CD4-positive, alpha-beta memory T cell (primary cell): ENCODE measurements around the gene CCDC92. TPM values are rescaled to one million over a fixed set of nuclear protein-coding genes. Genes with fewer than 3 reads are reported as not detected.

ENCODE experiments used
- CTCF ChIA-PET: fragments of 350-600 bp; sonication (Branson Sonifier 250); formaldehyde crosslinking; loops from one replicate; lab custom pipeline; 2021; ENCODE audit warnings: inconsistent platforms; ENCODE audit not compliant: partially characterized antibody; lab: Charles Lee
- POLR2A ChIA-PET: fragments of 350-600 bp; sonication (Branson Sonifier 250); formaldehyde crosslinking; loops from one replicate; lab custom pipeline; 2021; ENCODE audit not compliant: partially characterized antibody; lab: Charles Lee
- DNase-seq, 5 donors: peaks; one replicate each; pipeline versions ENCODE4 v3.0.0 to v3.0.0-alpha.2; 2020 to 2022; ENCODE audit warnings: mixed read lengths in 1 of 5
- H3K27ac ChIP-seq: one replicate; pipeline ENCODE4 v1.7.0; 2013; ENCODE audit warnings: low read depth, low read length
- H3K27me3 ChIP-seq: 2 replicates; pipeline ENCODE4 v1.7.0; 2013; ENCODE audit warnings: mild to moderate bottlenecking, low read length, moderate library complexity; ENCODE audit not compliant: insufficient read depth
- H3K36me3 ChIP-seq: 2 replicates; pipeline ENCODE4 v1.7.0; 2013; ENCODE audit warnings: mild to moderate bottlenecking, low read length, moderate library complexity; ENCODE audit not compliant: insufficient read depth
- H3K4me1 ChIP-seq: 2 replicates; pipeline ENCODE4 v1.7.0; 2013; ENCODE audit warnings: mild to moderate bottlenecking, low read length, moderate library complexity; ENCODE audit not compliant: insufficient read depth
- H3K4me3 ChIP-seq, 2 donors: one replicate each; pipeline ENCODE4 v1.7.0; 2013; ENCODE audit warnings: low read length in 2 of 2, mild to moderate bottlenecking in 1 of 2
- H3K9me3 ChIP-seq, 2 donors: one replicate each; pipeline ENCODE4 v1.7.0; 2013; ENCODE audit warnings: low read length in 2 of 2, control low read depth in 1 of 2; ENCODE audit not compliant: control insufficient read depth in 1 of 2
- H3K27ac Mint-ChIP-seq, 7 donors: one replicate each; pipeline ENCODE4 v1.8.0; 2020 to 2021; ENCODE audit warnings: mixed read lengths in 7 of 7, mild to moderate bottlenecking in 6 of 7, inconsistent platforms in 3 of 7, moderate library complexity in 3 of 7
- H3K27me3 Mint-ChIP-seq, 2 donors: one replicate each; pipeline ENCODE4 v1.8.0; 2020 to 2021; ENCODE audit warnings: mixed read lengths in 2 of 2
- H3K36me3 Mint-ChIP-seq, 2 donors: one replicate each; pipeline ENCODE4 v1.8.0; 2020 to 2021; ENCODE audit warnings: mixed read lengths in 2 of 2, inconsistent platforms in 1 of 2, mild to moderate bottlenecking in 1 of 2
- H3K4me1 Mint-ChIP-seq, 4 donors: one replicate each; pipeline ENCODE4 v1.8.0; 2020 to 2021; ENCODE audit warnings: mixed read lengths in 4 of 4, mild to moderate bottlenecking in 1 of 4
- H3K4me3 Mint-ChIP-seq, 8 donors: one replicate each; pipeline ENCODE4 v1.8.0; 2020 to 2021; ENCODE audit warnings: mixed read lengths in 8 of 8, mild to moderate bottlenecking in 7 of 8, moderate library complexity in 6 of 8, inconsistent platforms in 3 of 8
- H3K9me3 Mint-ChIP-seq, 8 donors: one replicate each; pipeline ENCODE4 v1.8.0; 2020 to 2021; ENCODE audit warnings: mixed read lengths in 8 of 8, mild to moderate bottlenecking in 5 of 8, inconsistent platforms in 3 of 8, moderate library complexity in 1 of 8
- intact Hi-C: fragments of 100-400 bp; cut with micrococcal nuclease; formaldehyde crosslinking; loops from one replicate; pipeline ENCODE4 v1.15.1; 2023
- polyA plus RNA-seq, 2 donors: library from polyadenylated mRNA; unstranded; fragments of 300-500 nt; fragmentation: Illumina TruSeq; gene quantifications; one replicate each; pipeline ENCODE4 v1.2.3, GENCODE V29; 2021
- total RNA-seq, 2 experiments: library from RNA; stranded (reverse); gene quantifications; one replicate each; pipeline ENCODE4 v1.2.3, GENCODE V29; 2021

CCDC92 gene
- total and polyA plus RNA-seq, 4 experiments from 2014 or later, result 15.6 to 52.9 (median 33.9) TPM

DNA sequence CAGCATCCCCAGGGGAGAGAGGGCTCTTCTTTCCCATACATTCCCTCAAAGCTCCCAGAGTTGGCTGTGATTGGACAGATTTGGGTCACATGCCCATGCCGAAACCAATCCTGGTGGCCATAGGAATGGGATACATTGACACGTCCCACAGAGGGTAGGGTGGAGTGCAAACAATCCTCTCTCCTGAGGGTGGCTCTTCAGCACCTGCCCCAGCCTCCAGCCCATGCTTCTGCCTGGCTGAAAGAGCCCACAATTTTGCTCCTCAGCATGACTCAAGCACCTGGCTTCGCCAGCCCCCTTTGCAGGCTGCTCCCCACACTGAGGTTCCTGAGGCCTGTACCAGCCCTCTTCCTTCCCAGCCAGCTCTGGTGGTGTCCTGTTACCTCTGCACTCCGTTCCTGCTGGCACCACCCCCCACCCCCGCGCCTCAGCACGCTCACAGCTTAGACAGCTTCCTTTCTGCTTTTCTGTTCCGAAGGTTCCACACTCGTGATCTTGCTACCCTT is 71.7 kb downstream of the CCDC92 start:
- intact Hi-C loops, result no loop called here

GRCh38 chr12:123899368-123899767 is 73.3 kb downstream of the CCDC92 start:
- H3K9me3 ChIP-seq, result no peaks in the 10 kb centered on the region
- no peaks in the 10 kb centered on the region for H3K36me3 Mint-ChIP-seq
- no peak overlapping the region for H3K4me3 Mint-ChIP-seq
- no peak for DNase-seq
- no peaks in the 10 kb centered on the region for H3K36me3 ChIP-seq
- H3K27ac Mint-ChIP-seq, result no peak overlapping the region
- H3K27me3 Mint-ChIP-seq, result peaks cover 13 to 19% of the 10 kb centered on the region in 2 donors
- ChIA-PET POLR2A (no interaction called here), CTCF (interaction anchor here (1.7 kb wide), 1 partner anchor 85 kb away, joined by 5 read pairs; no protein-coding TSS in a partner anchor)
- H3K27ac ChIP-seq, result no peak overlapping the region
- H3K4me1 Mint-ChIP-seq, result peaks cover 0 to 4% (median 3%) of the 10 kb centered on the region in 4 donors
- intact Hi-C loops, result no loop called here
- H3K9me3 Mint-ChIP-seq, result peaks cover 0 to 1% (median 0%) of the 10 kb centered on the region in 8 donors
- H3K27me3 ChIP-seq, result no peaks in the 10 kb centered on the region
- no peak overlapping the region for H3K4me3 ChIP-seq
- no peaks in the 10 kb centered on the region for H3K4me1 ChIP-seq

More for the DNA sequence above, 71.7 kb downstream of the CCDC92 start:
- H3K9me3 ChIP-seq, result no peaks in the 10 kb centered on the region
- no peak for DNase-seq
- H3K4me1 ChIP-seq, result no peaks in the 10 kb centered on the region
- Mint-ChIP-seq H3K4me3 (peak overlapping the region in 1 of 8 donors; percentile 33), H3K36me3 (no peaks in the 10 kb centered on the region), H3K4me1 (peaks cover 6 to 8% (median 7%) of the 10 kb centered on the region in 4 donors), H3K27ac (peak overlapping the region in 1 of 7 donors; percentile 72), H3K9me3 (peaks cover 0 to 1% (median 0%) of the 10 kb centered on the region in 8 donors), H3K27me3 (peaks cover 14 to 18% of the 10 kb centered on the region in 2 donors)
- ChIA-PET CTCF (interaction anchor here (0.9 to 1.7 kb wide), 9 partner anchors 8 to 86 kb away, joined by 3 to 5 read pairs (median 3); no protein-coding TSS in a partner anchor), POLR2A (no interaction called here)
- no peaks in the 10 kb centered on the region for H3K27me3 ChIP-seq
- H3K36me3 ChIP-seq, result no peaks in the 10 kb centered on the region
- H3K4me3 ChIP-seq, result no peak overlapping the region
- no peak overlapping the region for H3K27ac ChIP-seq

- POLR2A ChIA-PET, result no interaction called here
- CTCF ChIA-PET, result no interaction called here
Measured at GRCh38 chr12:123898673-123899072, 74.0 kb downstream of the CCDC92 start.

DNA sequence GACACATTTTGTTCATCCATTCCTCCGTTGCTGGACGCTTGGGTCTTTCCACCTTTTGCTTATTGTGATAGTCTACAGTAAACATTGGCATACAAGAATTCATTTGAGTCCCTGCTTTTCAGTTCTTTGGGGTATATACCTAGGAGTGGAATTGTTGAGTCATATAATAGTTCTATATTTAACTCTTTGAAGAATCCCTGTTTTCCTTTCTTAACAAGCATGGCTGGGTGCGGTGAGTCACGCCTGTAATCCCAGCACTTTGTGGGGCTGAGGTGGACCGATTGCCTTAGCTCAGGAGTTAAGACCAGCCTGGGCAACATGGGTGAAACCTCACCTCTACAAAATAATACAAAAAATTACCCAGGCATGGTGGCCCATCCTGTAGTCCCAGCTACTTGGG is 75.4 kb downstream of the CCDC92 start:
- DNase-seq, result no peak
- Histone ChIP-seq H3K27ac (no peak overlapping the region), H3K9me3 (no peaks in the 10 kb centered on the region), H3K36me3 (no peaks in the 10 kb centered on the region), H3K27me3 (no peaks in the 10 kb centered on the region), H3K4me1 (no peaks in the 10 kb centered on the region), H3K4me3 (no peak overlapping the region)
- no peak overlapping the region for H3K4me3 Mint-ChIP-seq
- peaks cover 0 to 4% (median 3%) of the 10 kb centered on the region in 4 donors for H3K4me1 Mint-ChIP-seq
- no peak overlapping the region for H3K27ac Mint-ChIP-seq
- CTCF ChIA-PET, result no interaction called here
- intact Hi-C loops, result no loop called here
- H3K36me3 Mint-ChIP-seq, result no peaks in the 10 kb centered on the region
- POLR2A ChIA-PET, result no interaction called here
- no peaks in the 10 kb centered on the region for H3K9me3 Mint-ChIP-seq
- H3K27me3 Mint-ChIP-seq, result peaks cover 16% of the 10 kb centered on the region in 2 donors

More at GRCh38 chr12:123898673-123899072, 74.0 kb downstream of the CCDC92 start:
- peaks cover 14 to 18% of the 10 kb centered on the region in 2 donors for H3K27me3 Mint-ChIP-seq
- Histone ChIP-seq H3K9me3 (no peaks in the 10 kb centered on the region), H3K4me3 (no peak overlapping the region), H3K27ac (no peak overlapping the region), H3K4me1 (no peaks in the 10 kb centered on the region), H3K36me3 (no peaks in the 10 kb centered on the region), H3K27me3 (no peaks in the 10 kb centered on the region)
- peaks cover 0 to 4% (median 3%) of the 10 kb centered on the region in 4 donors for H3K4me1 Mint-ChIP-seq
- peaks cover 0 to 1% (median 0%) of the 10 kb centered on the region in 8 donors for H3K9me3 Mint-ChIP-seq
- H3K36me3 Mint-ChIP-seq, result no peaks in the 10 kb centered on the region
- H3K27ac Mint-ChIP-seq, result no peak overlapping the region
- DNase-seq, result no peak
- H3K4me3 Mint-ChIP-seq, result no peak overlapping the region
- intact Hi-C loops, result no loop called here

GRCh38 chr12:123896767-123897166 is 75.9 kb downstream of the CCDC92 start:
- ChIA-PET CTCF (interaction anchor here (0.8 kb wide), 1 partner anchor 8 kb away, joined by 3 read pairs; no protein-coding TSS in a partner anchor), POLR2A (no interaction called here)
- intact Hi-C loops, result no loop called here

GRCh38 chr12:123895451-123895850 is 77.2 kb downstream of the CCDC92 start:
- POLR2A ChIA-PET, result no interaction called here
- Histone ChIP-seq H3K9me3 (no peaks in the 10 kb centered on the region), H3K27me3 (no peaks in the 10 kb centered on the region), H3K4me3 (no peak overlapping the region), H3K27ac (no peak overlapping the region), H3K4me1 (no peaks in the 10 kb centered on the region), H3K36me3 (no peaks in the 10 kb centered on the region)
- Mint-ChIP-seq H3K27me3 (peaks cover 13 to 23% of the 10 kb centered on the region in 2 donors), H3K4me1 (no peaks in the 10 kb centered on the region), H3K36me3 (no peaks in the 10 kb centered on the region), H3K9me3 (no peaks in the 10 kb centered on the region), H3K27ac (no peak overlapping the region), H3K4me3 (no peak overlapping the region)
- intact Hi-C loops, result no loop called here
- CTCF ChIA-PET, result no interaction called here
- DNase-seq, result no peak

More at GRCh38 chr12:123896767-123897166, 75.9 kb downstream of the CCDC92 start:
- no peaks in the 10 kb centered on the region for H3K9me3 Mint-ChIP-seq
- Histone ChIP-seq H3K27ac (no peak overlapping the region), H3K9me3 (no peaks in the 10 kb centered on the region), H3K4me1 (no peaks in the 10 kb centered on the region), H3K27me3 (no peaks in the 10 kb centered on the region), H3K4me3 (no peak overlapping the region), H3K36me3 (no peaks in the 10 kb centered on the region)
- no peaks in the 10 kb centered on the region for H3K36me3 Mint-ChIP-seq
- peaks cover 15 to 18% of the 10 kb centered on the region in 2 donors for H3K27me3 Mint-ChIP-seq
- H3K4me3 Mint-ChIP-seq, result no peak overlapping the region
- no peak overlapping the region for H3K27ac Mint-ChIP-seq
- no peak for DNase-seq
- peaks cover 0 to 4% (median 3%) of the 10 kb centered on the region in 4 donors for H3K4me1 Mint-ChIP-seq

DNA sequence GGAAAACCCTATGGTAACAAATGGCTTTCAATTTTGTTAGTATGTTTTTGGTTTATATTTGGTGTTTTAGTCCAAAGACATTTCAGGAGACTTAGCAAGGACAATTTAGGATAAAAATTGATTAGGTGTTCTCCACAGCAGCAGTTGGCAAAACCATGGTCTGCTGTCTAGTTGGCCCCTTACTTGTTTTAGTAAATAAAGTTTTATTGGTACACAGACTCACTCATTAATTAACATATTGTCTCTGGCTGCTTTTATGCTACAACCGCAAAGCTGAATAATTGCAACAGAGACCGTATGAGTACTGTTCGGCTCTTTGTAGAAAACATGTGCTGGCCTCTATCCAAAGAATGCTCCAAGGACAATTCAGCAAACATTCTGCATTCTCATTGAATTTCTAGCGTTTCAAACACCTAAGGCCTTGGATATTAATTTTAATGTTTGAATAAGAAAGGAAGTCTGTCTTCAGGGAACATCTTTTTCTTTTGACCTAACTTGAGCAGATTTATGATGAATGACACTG is 77.7 kb downstream of the CCDC92 start:
- intact Hi-C loops, result no loop called here
- no peaks in the 10 kb centered on the region for H3K36me3 ChIP-seq
- POLR2A ChIA-PET, result no interaction called here
- no peaks in the 10 kb centered on the region for H3K9me3 Mint-ChIP-seq
- no peak overlapping the region for H3K4me3 ChIP-seq
- H3K4me1 ChIP-seq, result no peaks in the 10 kb centered on the region
- no peak overlapping the region for H3K4me3 Mint-ChIP-seq
- no peak overlapping the region for H3K27ac Mint-ChIP-seq
- no peaks in the 10 kb centered on the region for H3K36me3 Mint-ChIP-seq
- peaks cover 10 to 24% of the 10 kb centered on the region in 2 donors for H3K27me3 Mint-ChIP-seq
- H3K9me3 ChIP-seq, result no peaks in the 10 kb centered on the region
- H3K27ac ChIP-seq, result no peak overlapping the region
- no peak for DNase-seq
- CTCF ChIA-PET, result no interaction called here
- H3K4me1 Mint-ChIP-seq, result no peaks in the 10 kb centered on the region
- no peaks in the 10 kb centered on the region for H3K27me3 ChIP-seq
